ENCODE data around the gene ARHGEF28.

DNA sequence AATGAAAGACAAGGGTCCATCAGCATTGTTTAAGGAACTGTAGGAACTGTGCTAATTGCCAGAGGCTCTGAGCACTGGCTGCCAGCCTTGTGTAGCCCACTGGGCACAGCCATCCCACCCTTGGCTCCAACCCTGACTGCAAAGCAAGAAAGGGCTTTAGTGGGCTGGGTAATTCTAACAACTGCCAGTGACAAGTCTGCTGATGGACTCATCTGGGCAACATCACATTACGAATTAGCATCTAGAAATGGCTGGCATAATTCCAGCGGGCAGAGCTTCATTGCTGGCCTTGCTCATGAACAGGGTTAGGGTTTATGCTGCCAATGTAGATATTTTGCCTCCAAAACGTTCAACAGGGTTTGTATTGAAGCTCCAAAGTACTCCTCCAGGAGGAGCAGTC, 326.9 kb downstream of the ARHGEF28 start:
- TF ChIP-seq, protein P1, sequence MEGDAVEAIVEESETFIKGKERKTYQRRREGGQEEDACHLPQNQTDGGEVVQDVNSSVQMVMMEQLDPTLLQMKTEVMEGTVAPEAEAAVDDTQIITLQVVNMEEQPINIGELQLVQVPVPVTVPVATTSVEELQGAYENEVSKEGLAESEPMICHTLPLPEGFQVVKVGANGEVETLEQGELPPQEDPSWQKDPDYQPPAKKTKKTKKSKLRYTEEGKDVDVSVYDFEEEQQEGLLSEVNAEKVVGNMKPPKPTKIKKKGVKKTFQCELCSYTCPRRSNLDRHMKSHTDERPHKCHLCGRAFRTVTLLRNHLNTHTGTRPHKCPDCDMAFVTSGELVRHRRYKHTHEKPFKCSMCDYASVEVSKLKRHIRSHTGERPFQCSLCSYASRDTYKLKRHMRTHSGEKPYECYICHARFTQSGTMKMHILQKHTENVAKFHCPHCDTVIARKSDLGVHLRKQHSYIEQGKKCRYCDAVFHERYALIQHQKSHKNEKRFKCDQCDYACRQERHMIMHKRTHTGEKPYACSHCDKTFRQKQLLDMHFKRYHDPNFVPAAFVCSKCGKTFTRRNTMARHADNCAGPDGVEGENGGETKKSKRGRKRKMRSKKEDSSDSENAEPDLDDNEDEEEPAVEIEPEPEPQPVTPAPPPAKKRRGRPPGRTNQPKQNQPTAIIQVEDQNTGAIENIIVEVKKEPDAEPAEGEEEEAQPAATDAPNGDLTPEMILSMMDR (IDR thresholded peaks at IDR 0.05; ENCODE audit: borderline replicate concordance, extremely low read depth, low read length, poor library complexity, severe bottlenecking), result no peak
- no peak for TF ChIP-seq EZH2 (IDR thresholded peaks at IDR 0.05; ENCODE audit: borderline replicate concordance, low read depth, low read length, severe bottlenecking)

Measured in DND-41 (cell line).